GM19099 (cell line): Measurements from ENCODE around the gene RIMBP2.

ENCODE experiments used
- POLR2A ChIP-seq: IDR thresholded peaks from 3 replicates; pipeline ENCODE4 v1.6.1; 2011; ENCODE audit warnings: low read depth; ENCODE audit not compliant: insufficient read length; ENCODE audit errors: extremely low read depth

RIMBP2 gene

GRCh38 chr12:130601327-130601726, 114.8 kb downstream of the RIMBP2 start:
- TF ChIP-seq POLR2A = no peak

- no peak for TF ChIP-seq POLR2A
Observed at GRCh38 chr12:130596241-130596640, 119.9 kb downstream of the RIMBP2 start.

- no peak for TF ChIP-seq POLR2A
Observed at GRCh38 chr12:130595566-130595965, 120.5 kb downstream of the RIMBP2 start.

GRCh38 chr12:130593056-130593455, 123.0 kb downstream of the RIMBP2 start:
- TF ChIP-seq POLR2A = no peak

- no peak for TF ChIP-seq POLR2A
Observed at GRCh38 chr12:130592641-130593040, 123.5 kb downstream of the RIMBP2 start.

- no peak for TF ChIP-seq POLR2A
Observed at GRCh38 chr12:130591736-130592135, 124.4 kb downstream of the RIMBP2 start.

GRCh38 chr12:130590685-130591084, 125.4 kb downstream of the RIMBP2 start:
- no peak for TF ChIP-seq POLR2A

GRCh38 chr12:130589540-130590317, 126.4 kb downstream of the RIMBP2 start:
- no peak for TF ChIP-seq POLR2A

- TF ChIP-seq POLR2A = no peak
Observed at GRCh38 chr12:130588696-130589539, 127.2 kb downstream of the RIMBP2 start.

GRCh38 chr12:130587966-130588365, 128.1 kb downstream of the RIMBP2 start:
- no peak for TF ChIP-seq POLR2A

- TF ChIP-seq POLR2A = no peak
Observed at GRCh38 chr12:130583800-130584199, 132.3 kb downstream of the RIMBP2 start.

GRCh38 chr12:130583317-130583716, 132.8 kb downstream of the RIMBP2 start:
- TF ChIP-seq POLR2A = no peak

- TF ChIP-seq POLR2A = no peak
Observed at GRCh38 chr12:130582286-130582685, 133.8 kb downstream of the RIMBP2 start.

GRCh38 chr12:130581782-130582181, 134.3 kb downstream of the RIMBP2 start:
- TF ChIP-seq POLR2A = no peak

GRCh38 chr12:130579231-130579630, 136.9 kb downstream of the RIMBP2 start:
- TF ChIP-seq POLR2A = no peak

- no peak for TF ChIP-seq POLR2A
Observed at GRCh38 chr12:130577351-130577750, 138.7 kb downstream of the RIMBP2 start.
